Mesendoderm (in vitro differentiated cells): Measurements from ENCODE around the gene MED25.

Experiments used
- DNase-seq: peaks from one replicate; pipeline ENCODE4 v3.0.0; 2013
- H2AK5ac ChIP-seq: 2 replicates; pipeline ENCODE4 v1.6.1; 2013; ENCODE audit warnings: low read length, inconsistent platforms
- H2BK120ac ChIP-seq: 2 replicates; pipeline ENCODE4 v1.6.1; 2013; ENCODE audit warnings: low read depth, mild to moderate bottlenecking, low read length, moderate library complexity, mixed read lengths
- H2BK15ac ChIP-seq: replicated peaks from 2 replicates; pipeline ENCODE4 v1.6.1; 2013; ENCODE audit warnings: low read depth, mild to moderate bottlenecking, moderate library complexity
- H2BK5ac ChIP-seq: 2 replicates; pipeline ENCODE4 v1.6.1; 2013; ENCODE audit warnings: low read length, inconsistent platforms
- H3K18ac ChIP-seq: 2 replicates; pipeline ENCODE4 v1.6.1; 2013; ENCODE audit warnings: mild to moderate bottlenecking, low read length, mixed read lengths
- H3K23ac ChIP-seq: one replicate; pipeline ENCODE4 v1.6.1; 2013; ENCODE audit warnings: low read length
- H3K27ac ChIP-seq: 2 replicates; pipeline ENCODE4 v1.5.1; 2013; ENCODE audit warnings: low read depth, mild to moderate bottlenecking, inconsistent platforms, low read length, moderate library complexity
- H3K27me3 ChIP-seq: 2 replicates; pipeline ENCODE4 v1.6.1; 2013; ENCODE audit warnings: low read length, control low read depth, mild to moderate bottlenecking, inconsistent platforms; ENCODE audit not compliant: insufficient read depth, poor library complexity
- H3K36me3 ChIP-seq: 2 replicates; pipeline ENCODE4 v1.6.1; 2013; ENCODE audit warnings: low read length, inconsistent platforms; ENCODE audit not compliant: control insufficient read depth, insufficient read depth
- H3K4ac ChIP-seq: one replicate; pipeline ENCODE4 v1.6.1; 2013; ENCODE audit warnings: low read depth, mild to moderate bottlenecking, low read length, moderate library complexity
- H3K4me1 ChIP-seq: 2 replicates; pipeline ENCODE4 v1.6.1; 2013; ENCODE audit warnings: low read depth, low read length, inconsistent platforms; ENCODE audit not compliant: control insufficient read depth
- H3K4me2 ChIP-seq: 2 replicates; pipeline ENCODE4 v1.6.1; 2013; ENCODE audit warnings: low read length
- H3K4me3 ChIP-seq: 2 replicates; pipeline ENCODE4 v1.5.1; 2013; ENCODE audit warnings: mild to moderate bottlenecking, low read length
- H3K56ac ChIP-seq: one replicate; pipeline ENCODE4 v1.6.1; 2013; ENCODE audit warnings: low read length
- H3K79me1 ChIP-seq: 2 replicates; pipeline ENCODE4 v1.6.1; 2013; ENCODE audit warnings: low read length, inconsistent platforms
- H3K79me2 ChIP-seq: 2 replicates; pipeline ENCODE4 v1.6.1; 2013; ENCODE audit warnings: mild to moderate bottlenecking, low read length; ENCODE audit not compliant: control insufficient read depth, insufficient read depth
- H3K9ac ChIP-seq: 2 replicates; pipeline ENCODE4 v1.6.1; 2013; ENCODE audit warnings: low read length, inconsistent platforms
- H4K5ac ChIP-seq: one replicate; pipeline ENCODE4 v1.6.1; 2013; ENCODE audit warnings: low read length
- H4K8ac ChIP-seq: one replicate; pipeline ENCODE4 v1.6.1; 2013; ENCODE audit warnings: low read depth, mild to moderate bottlenecking, control low read depth, low read length, moderate library complexity
- WGBS: extraction: QIAGEN DNeasy Blood & Tissue Kit; methylation state at CpG from one replicate; pipeline ENCODE4 v1.1.7; 2013; ENCODE audit warnings: low lambda C conversion rate, missing lambda C conversion rate; ENCODE audit not compliant: insufficient coverage; ENCODE audit errors: extremely low coverage; 5-methylcytosine and 5-hydroxymethylcytosine counted together

Gene MED25

DNA sequence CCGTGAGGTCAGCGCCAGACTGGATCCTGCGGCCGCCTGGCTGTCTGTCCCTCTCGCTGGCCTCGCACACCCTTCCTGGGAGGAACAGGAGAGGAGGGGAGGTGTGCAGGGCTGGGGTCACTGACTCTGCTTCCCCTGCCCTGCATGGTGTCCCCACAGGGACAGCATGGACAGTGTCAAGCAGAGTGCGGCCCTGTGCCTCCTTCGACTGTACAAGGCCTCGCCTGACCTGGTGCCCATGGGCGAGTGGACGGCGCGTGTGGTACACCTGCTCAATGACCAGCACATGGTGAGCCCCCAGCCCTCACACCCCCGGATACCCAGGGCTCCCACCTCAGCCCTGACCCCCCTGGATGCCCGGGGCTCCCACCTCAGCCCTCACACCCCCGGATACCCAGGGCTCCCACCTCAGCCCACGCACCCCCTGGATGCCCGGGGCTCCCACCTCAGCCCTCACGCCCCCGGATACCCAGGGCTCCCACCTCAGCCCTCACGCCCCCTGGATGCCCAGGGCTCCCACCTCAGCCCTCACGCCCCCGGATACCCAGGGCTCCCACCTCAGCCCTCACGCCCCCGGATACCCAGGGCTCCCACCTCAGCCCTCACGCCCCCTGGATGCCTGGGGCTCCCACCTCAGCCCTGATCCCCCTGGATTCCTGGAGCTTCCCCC lies 26.2 kb upstream of the MED25 start:
- Histone ChIP-seq H3K36me3 (peaks cover 7% of the 10 kb centered on the region), H2BK5ac (no peak overlapping the region), H3K9ac (no peak overlapping the region), H2AK5ac (no peak overlapping the region), H2BK120ac (no peak overlapping the region), H3K4ac (no peak overlapping the region), H4K5ac (no peak overlapping the region), H3K18ac (no peak overlapping the region), H3K27ac (no peak overlapping the region), H3K27me3 (no peaks in the 10 kb centered on the region), H3K4me1 (no peaks in the 10 kb centered on the region), H3K23ac (no peak overlapping the region), H3K79me1 (no peaks in the 10 kb centered on the region), H2BK15ac (no peak overlapping the region), H3K56ac (no peak overlapping the region), H3K79me2 (no peaks in the 10 kb centered on the region), H3K4me3 (no peak overlapping the region), H3K4me2 (no peak overlapping the region), H4K8ac (no peak overlapping the region)
- no CpG with 5 or more reads among the region's 26 CpGs for WGBS
- DNase-seq: no peak

DNA sequence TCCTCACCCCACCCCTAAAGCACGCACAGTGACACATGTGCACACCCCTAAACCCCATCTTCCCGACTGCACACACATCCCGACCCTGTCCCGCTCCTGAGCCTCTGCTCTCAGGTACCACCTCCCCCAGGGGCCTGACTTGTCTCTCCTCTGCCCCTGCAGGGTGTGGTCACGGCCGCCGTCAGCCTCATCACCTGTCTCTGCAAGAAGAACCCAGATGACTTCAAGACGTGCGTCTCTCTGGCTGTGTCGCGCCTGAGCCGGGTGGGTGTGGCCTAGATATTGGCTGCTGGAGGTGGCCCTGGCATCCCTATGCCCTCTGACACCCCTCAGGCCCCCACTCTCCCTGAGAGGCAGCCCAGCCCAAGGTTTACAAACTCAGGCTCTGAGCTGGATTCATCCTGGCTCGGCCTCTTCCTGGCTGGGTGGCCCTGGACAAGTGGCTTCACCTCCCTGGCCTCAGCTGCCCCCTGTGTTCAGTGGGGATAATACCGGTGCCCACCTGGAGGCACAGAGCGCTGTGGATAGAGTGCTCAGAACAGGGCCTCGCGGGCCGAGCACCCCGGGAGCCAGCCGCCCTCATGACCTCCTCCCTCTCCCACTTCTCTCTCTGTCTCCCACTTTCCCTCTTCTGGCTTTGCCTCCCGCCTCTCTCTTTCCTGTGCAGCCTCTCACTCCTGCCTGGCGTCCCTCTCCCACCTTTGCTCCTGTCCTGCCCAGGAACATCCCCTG lies 25.1 kb upstream of the MED25 start:
- H2BK15ac ChIP-seq: no peak overlapping the region
- H3K56ac ChIP-seq: no peak overlapping the region
- no peak overlapping the region for H3K27ac ChIP-seq
- no peak overlapping the region for H2BK5ac ChIP-seq
- DNase-seq: no peak
- no peaks in the 10 kb centered on the region for H3K27me3 ChIP-seq
- no peak overlapping the region for H3K9ac ChIP-seq
- H3K4me3 ChIP-seq: no peak overlapping the region
- WGBS: no CpG with 5 or more reads among the region's 22 CpGs
- no peak overlapping the region for H3K4ac ChIP-seq
- peaks cover 9% of the 10 kb centered on the region for H3K36me3 ChIP-seq
- no peak overlapping the region for H4K8ac ChIP-seq
- H3K79me1 ChIP-seq: no peaks in the 10 kb centered on the region
- no peak overlapping the region for H3K18ac ChIP-seq
- no peaks in the 10 kb centered on the region for H3K79me2 ChIP-seq
- no peak overlapping the region for H2BK120ac ChIP-seq
- no peak overlapping the region for H3K23ac ChIP-seq
- no peak overlapping the region for H2AK5ac ChIP-seq
- no peak overlapping the region for H4K5ac ChIP-seq
- H3K4me1 ChIP-seq: no peaks in the 10 kb centered on the region
- H3K4me2 ChIP-seq: no peak overlapping the region

DNA sequence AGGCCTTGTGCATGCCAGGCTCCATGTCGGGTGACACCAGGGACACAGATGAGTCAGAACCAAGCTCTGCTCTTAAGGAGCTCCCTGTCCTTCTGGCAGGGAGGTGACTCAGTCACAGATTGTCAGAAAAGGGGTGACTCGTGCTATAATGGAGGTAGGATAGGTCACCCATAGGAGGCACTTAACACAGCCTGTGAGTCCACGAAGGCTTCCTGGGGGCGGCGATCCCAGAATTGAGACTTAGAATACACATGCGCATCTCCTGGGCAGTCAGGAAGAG lies 24.6 kb upstream of the MED25 start:
- Histone ChIP-seq H3K23ac (no peak overlapping the region), H3K56ac (no peak overlapping the region), H3K4ac (no peak overlapping the region), H3K27me3 (no peaks in the 10 kb centered on the region), H2BK15ac (no peak overlapping the region), H3K27ac (no peak overlapping the region), H3K4me3 (no peak overlapping the region), H3K79me2 (no peaks in the 10 kb centered on the region), H3K4me2 (no peak overlapping the region), H3K36me3 (peaks cover 10% of the 10 kb centered on the region), H4K5ac (no peak overlapping the region), H3K9ac (no peak overlapping the region), H3K79me1 (no peaks in the 10 kb centered on the region), H3K18ac (no peak overlapping the region), H2BK5ac (no peak overlapping the region), H3K4me1 (no peaks in the 10 kb centered on the region), H2BK120ac (no peak overlapping the region), H2AK5ac (no peak overlapping the region), H4K8ac (no peak overlapping the region)
- WGBS: no CpG with 5 or more reads among the region's 6 CpGs
- DNase-seq: no peak

DNA sequence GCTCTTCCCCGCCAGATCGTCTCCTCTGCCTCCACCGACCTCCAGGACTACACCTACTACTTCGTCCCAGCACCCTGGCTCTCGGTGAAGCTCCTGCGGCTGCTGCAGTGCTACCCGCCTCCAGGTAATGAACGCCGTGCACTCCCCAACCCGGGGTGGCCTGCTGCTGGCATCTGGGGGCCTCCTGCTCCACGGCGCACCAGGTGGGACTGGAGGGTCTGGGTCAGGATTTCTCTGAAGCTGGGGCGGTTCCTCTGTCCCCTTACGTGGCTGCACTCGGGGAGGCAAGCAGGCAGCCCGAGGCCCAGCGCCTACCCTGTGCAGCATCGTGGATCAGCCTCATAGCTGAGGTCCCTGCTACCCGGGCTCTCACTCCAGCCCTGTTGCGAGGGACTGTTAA lies 22.5 kb upstream of the MED25 start:
- no peak overlapping the region for H3K4me3 ChIP-seq
- H3K36me3 ChIP-seq: peaks cover 14% of the 10 kb centered on the region
- H3K79me1 ChIP-seq: no peaks in the 10 kb centered on the region
- no peak for DNase-seq
- H3K27ac ChIP-seq: no peak overlapping the region
- no peak overlapping the region for H2AK5ac ChIP-seq
- no peak overlapping the region for H3K4me2 ChIP-seq
- H2BK15ac ChIP-seq: no peak overlapping the region
- no peak overlapping the region for H2BK120ac ChIP-seq
- H2BK5ac ChIP-seq: no peak overlapping the region
- H3K4ac ChIP-seq: no peak overlapping the region
- H3K27me3 ChIP-seq: no peaks in the 10 kb centered on the region
- no CpG with 5 or more reads among the region's 20 CpGs for WGBS
- H3K56ac ChIP-seq: no peak overlapping the region
- no peak overlapping the region for H3K9ac ChIP-seq
- no peak overlapping the region for H4K8ac ChIP-seq
- H4K5ac ChIP-seq: no peak overlapping the region
- H3K79me2 ChIP-seq: no peaks in the 10 kb centered on the region
- no peak overlapping the region for H3K23ac ChIP-seq
- H3K4me1 ChIP-seq: no peaks in the 10 kb centered on the region
- no peak overlapping the region for H3K18ac ChIP-seq

DNA sequence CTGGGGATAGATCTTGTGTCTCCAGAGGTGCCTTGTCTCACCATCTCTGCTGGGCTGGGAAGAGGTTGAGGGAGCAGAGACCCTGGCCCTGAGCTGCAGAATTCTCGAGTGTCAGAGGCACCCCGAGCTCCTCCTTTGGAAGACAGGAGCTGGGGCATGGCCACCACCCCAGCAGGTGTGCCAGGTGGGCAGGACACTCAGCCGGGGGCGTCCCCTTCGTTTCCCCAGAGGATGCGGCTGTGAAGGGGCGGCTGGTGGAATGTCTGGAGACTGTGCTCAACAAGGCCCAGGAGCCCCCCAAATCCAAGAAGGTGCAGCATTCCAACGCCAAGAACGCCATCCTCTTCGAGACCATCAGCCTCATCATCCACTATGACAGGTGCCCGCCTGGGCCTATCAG lies 19.5 kb upstream of the MED25 start:
- no peaks in the 10 kb centered on the region for H3K4me1 ChIP-seq
- no peak overlapping the region for H3K56ac ChIP-seq
- no peak overlapping the region for H3K9ac ChIP-seq

More for the DNA sequence above, 19.5 kb upstream of the MED25 start:
- H2BK5ac ChIP-seq: no peak overlapping the region
- H4K8ac ChIP-seq: no peak overlapping the region
- H3K18ac ChIP-seq: no peak overlapping the region
- no peaks in the 10 kb centered on the region for H3K79me2 ChIP-seq
- H3K36me3 ChIP-seq: peaks cover 14% of the 10 kb centered on the region
- H3K79me1 ChIP-seq: no peaks in the 10 kb centered on the region
- no peaks in the 10 kb centered on the region for H3K27me3 ChIP-seq
- no peak overlapping the region for H2BK15ac ChIP-seq
- no peak overlapping the region for H3K4me3 ChIP-seq
- no peak overlapping the region for H3K23ac ChIP-seq
- no peak overlapping the region for H3K27ac ChIP-seq
- H2AK5ac ChIP-seq: no peak overlapping the region
- no peak overlapping the region for H3K4ac ChIP-seq
- WGBS: no CpG with 5 or more reads among the region's 11 CpGs
- DNase-seq: no peak
- H3K4me2 ChIP-seq: no peak overlapping the region
- H4K5ac ChIP-seq: no peak overlapping the region
- no peak overlapping the region for H2BK120ac ChIP-seq
